Stimulated activated CD4-positive, alpha-beta T cell treated with anti-CD3 and anti-CD28 coated beads, Interleukin-15, amount 100 ng/mL, for 1 hour (primary cell): ENCODE data around the gene CHD3.
A peak's percentile ranks its signal among the peaks of the same experiment; 100 is the strongest.
"Not testable (repeated sequence)": the region's sequence is repeated elsewhere in the genome, so short reads cannot be mapped to it uniquely, and the experiment has no call there.

Experiments used
- DNase-seq, 2 donors: peaks; one replicate each; pipeline ENCODE4 v3.0.0-alpha.2; 2020; ENCODE audit warnings: low read depth in 1 of 2, low spot score in 1 of 2

Gene CHD3

DNA sequence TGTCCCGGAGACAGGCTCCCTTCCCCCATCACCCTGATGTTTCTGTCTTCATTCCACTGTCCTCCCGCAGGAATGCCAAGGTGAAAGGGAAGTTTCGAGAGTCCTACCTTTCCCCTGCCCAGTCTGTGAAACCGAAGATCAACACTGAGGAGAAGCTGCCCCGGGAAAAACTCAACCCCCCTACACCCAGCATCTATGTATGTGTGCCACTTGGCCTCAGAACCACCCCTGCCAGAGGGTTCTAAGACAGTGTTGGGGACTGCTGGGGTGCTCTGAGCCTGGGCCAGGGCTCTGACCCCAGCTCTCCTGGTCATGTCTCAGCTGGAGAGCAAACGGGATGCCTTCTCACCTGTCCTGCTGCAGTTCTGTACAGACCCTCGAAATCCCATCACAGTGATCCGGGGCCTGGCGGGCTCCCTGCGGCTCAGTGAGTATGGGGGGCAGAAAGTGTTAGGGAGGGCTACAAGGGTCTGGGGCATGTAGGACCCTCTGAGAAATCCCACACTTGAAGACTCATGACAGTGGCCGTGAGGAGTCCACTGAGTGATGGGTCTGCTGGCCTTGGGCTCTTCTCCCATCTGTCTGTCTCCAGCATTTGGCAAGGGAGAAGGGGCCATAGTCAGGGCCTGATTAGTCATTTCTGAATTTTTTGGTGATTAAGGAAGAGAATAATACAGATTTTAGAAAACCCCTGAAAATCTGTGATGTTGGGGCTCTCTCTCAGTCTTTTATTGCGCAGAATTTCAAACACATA is 38.7 kb upstream of the CHD3 start:
- DNase-seq: no peak

DNA sequence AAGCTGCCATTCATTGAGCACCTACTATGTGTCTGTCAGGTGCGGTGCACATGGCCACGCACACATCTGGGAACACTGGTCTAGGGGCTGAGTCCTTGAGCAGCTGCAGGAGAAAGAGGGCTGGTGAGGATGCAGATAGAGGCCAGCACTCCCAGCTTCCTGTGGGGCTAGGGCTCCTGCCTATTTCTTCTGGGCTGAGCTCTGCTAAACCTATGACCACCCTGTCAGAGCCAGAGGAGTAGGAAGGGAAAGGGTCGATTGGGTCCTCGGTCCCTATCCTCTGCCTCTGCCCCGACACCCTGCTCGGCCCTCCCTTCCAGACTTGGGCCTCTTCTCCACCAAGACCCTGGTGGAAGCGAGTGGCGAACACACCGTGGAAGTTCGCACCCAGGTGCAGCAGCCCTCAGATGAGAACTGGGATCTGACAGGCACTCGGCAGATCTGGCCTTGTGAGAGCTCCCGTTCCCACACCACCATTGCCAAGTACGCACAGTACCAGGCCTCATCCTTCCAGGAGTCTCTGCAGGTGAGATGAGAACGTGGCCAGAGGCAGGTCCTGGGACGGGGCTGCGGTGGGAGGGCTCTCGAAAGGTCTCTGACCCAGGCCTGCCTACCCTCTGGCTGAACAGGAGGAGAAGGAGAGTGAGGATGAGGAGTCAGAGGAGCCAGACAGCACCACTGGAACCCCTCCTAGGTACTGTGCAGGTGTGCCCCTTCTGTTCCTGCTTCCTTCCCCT is 37.7 kb upstream of the CHD3 start:
- no peak for DNase-seq

DNA sequence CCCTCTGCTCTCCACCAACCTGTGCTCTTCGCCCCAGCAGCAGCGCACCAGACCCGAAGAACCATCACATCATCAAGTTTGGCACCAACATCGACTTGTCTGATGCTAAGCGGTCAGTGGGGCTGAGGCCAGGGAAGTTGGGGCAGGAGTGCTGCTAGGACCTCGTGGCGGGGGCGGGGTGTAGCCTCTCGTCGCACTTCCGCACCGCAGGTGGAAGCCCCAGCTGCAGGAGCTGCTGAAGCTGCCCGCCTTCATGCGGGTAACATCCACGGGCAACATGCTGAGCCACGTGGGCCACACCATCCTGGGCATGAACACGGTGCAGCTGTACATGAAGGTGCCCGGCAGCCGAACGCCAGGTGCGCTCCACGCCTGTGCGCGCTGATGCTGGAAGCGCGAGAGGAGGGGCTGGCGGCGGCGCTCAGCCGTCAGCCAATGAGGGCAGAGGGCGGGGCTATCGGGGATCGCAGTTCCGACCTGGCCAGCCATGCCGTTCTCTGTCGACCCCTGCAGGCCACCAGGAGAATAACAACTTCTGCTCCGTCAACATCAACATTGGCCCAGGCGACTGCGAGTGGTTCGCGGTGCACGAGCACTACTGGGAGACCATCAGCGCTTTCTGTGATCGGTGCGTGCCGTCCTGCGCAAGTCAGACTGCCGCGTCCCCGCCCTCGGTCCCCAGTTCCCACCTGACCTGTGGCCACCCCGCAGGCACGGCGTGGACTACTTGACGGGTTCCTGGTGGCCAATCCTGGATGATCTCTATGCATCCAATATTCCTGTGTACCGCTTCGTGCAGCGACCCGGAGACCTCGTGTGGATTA is 36.9 kb upstream of the CHD3 start:
- DNase-seq: peak; percentile 88 to 90

DNA sequence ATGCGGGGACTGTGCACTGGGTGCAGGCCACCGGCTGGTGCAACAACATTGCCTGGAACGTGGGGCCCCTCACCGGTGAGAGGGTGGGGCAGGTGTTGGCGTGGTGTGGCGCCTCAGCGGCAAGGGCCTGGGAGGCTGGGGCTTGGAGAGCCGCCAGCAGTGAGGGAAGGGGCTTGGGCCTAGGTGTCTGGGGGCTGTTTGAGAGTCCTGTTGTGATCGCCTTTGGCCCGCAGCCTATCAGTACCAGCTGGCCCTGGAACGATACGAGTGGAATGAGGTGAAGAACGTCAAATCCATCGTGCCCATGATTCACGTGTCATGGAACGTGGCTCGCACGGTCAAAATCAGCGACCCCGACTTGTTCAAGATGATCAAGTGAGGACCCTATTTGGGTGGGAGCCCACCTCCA is 36.3 kb upstream of the CHD3 start:
- DNase-seq: no peak

DNA sequence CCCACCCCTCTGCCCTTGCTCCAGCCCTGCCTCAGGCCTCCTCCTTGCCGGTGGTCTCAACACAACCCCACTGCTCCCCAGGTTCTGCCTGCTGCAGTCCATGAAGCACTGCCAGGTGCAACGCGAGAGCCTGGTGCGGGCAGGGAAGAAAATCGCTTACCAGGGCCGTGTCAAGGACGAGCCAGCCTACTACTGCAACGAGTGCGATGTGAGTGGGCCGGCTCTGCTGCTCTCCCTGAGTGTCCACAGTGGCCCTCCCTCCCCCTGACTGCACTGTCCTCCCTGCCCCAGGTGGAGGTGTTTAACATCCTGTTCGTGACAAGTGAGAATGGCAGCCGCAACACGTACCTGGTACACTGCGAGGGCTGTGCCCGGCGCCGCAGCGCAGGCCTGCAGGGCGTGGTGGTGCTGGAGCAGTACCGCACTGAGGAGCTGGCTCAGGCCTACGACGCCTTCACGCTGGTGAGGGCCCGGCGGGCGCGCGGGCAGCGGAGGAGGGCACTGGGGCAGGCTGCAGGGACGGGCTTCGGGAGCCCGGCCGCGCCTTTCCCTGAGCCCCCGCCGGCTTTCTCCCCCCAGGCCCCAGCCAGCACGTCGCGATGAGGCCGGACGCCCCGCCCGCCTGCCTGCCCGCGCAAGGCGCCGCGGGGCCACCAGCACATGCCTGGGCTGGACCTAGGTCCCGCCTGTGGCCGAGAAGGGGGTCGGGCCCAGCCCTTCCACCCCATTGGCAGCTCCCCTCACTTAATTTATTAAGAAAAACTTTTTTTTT is 35.5 kb upstream of the CHD3 start:
- DNase-seq: no peak

DNA sequence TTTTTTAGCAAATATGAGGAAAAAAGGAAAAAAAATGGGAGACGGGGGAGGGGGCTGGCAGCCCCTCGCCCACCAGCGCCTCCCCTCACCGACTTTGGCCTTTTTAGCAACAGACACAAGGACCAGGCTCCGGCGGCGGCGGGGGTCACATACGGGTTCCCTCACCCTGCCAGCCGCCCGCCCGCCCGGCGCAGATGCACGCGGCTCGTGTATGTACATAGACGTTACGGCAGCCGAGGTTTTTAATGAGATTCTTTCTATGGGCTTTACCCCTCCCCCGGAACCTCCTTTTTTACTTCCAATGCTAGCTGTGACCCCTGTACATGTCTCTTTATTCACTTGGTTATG is 34.9 kb upstream of the CHD3 start:
- DNase-seq: no peak

DNA sequence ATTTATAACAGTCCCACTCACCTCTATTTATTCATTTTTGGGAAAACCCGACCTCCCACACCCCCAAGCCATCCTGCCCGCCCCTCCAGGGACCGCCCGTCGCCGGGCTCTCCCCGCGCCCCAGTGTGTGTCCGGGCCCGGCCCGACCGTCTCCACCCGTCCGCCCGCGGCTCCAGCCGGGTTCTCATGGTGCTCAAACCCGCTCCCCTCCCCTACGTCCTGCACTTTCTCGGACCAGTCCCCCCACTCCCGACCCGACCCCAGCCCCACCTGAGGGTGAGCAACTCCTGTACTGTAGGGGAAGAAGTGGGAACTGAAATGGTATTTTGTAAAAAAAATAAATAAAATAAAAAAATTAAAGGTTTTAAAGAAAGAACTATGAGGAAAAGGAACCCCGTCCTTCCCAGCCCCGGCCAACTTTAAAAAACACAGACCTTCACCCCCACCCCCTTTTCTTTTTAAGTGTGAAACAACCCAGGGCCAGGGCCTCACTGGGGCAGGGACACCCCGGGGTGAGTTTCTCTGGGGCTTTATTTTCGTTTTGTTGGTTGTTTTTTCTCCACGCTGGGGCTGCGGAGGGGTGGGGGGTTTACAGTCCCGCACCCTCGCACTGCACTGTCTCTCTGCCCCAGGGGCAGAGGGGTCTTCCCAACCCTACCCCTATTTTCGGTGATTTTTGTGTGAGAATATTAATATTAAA is 34.4 kb upstream of the CHD3 start:
- DNase-seq: no peak

DNA sequence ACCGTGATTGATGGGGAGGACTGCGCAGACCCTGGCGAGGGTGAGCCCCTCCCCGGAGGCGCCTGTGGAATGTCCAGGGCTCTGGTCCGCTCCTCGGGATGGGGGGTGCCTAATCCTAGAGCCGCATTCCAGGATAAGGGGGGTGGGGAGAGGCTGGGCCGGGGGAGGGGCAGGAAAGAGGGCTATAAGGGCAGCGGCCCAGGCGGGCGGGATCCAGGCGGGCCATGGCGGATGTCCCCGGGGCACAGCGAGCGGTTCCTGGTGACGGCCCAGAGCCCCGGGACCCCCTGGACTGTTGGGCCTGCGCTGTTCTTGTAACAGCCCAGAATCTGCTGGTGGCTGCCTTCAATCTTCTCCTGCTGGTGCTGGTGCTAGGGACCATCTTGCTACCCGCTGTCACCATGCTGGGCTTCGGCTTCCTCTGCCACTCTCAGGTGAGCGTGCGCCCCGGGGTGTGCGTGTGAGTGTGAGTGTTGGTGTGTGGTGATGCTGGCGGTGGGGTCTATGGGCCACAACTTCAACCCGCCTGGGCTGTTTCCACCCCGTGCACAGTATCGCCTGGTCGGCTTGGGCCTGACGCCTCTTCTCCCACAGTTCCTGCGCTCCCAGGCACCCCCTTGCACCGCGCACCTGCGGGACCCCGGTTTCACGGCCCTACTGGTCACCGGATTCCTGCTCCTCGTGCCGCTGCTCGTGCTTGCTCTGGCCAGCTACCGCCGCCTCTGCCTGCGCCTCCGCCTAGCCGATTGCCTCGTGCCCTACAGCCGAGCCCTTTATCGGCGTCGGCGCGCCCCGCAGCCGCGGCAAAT is 33.5 kb upstream of the CHD3 start, which contains the start of gene TMEM88:
Gene TMEM88 (plus strand): TSS at position 216 of the 809 bp plus-strand sequence. CDS start 9 bp downstream, at position 225.
- DNase-seq: no peak

DNA sequence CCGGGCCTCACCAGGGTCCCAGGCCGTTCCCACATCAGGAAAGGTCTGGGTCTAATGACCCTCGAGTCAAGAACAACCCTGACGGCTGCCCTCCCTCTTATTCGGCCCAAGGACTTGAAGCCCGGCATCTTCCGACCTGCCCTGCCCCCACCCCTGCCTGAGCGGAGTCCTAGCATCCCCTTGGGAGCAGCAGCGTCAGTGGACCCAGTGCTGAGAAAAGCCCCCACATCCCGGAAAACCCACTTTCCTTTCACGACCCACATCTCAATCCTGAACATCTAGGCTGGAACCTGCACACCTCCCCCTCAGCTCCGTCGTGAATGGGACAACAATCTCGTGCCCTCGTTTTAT is 33.0 kb upstream of the CHD3 start:
- DNase-seq: no peak

DNA sequence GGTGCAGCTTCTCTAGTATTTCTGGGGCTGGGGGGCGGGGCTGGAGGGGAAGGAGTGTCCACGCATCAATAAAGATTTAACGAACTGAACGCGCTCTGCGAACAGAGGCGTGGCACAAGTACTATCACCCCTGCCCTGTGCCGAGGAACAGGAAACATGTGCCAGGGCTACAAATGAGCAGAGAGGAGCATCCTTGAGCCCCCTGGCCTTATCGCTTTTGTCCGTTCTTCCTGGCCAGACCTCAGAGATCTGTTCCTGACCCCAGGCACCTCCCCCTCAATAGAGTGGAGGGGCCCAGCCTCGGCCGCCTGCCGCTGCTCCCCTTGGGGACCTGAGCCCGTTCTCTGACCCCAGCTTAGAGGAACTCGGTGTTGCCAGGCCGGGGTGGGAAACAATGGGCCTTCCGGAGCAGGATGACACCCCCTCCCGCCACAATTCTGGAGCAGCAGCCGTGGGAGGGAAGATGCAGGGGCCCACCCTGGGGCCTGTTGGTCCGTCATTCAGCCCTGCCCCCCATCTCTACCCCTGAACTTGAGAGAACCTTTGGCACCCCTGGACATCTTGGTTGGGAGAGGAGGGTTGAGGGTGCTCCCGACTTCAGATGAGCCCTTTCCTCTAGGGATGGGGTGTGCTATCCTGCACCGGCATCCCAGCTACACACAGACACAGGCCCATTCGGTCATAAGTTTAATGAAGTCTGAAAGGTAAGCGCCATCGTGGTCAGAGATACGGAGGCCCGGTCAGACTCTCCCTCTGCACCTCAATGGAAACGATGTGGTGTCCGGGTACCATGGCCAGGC is 32.4 kb upstream of the CHD3 start:
- no peak for DNase-seq

DNA sequence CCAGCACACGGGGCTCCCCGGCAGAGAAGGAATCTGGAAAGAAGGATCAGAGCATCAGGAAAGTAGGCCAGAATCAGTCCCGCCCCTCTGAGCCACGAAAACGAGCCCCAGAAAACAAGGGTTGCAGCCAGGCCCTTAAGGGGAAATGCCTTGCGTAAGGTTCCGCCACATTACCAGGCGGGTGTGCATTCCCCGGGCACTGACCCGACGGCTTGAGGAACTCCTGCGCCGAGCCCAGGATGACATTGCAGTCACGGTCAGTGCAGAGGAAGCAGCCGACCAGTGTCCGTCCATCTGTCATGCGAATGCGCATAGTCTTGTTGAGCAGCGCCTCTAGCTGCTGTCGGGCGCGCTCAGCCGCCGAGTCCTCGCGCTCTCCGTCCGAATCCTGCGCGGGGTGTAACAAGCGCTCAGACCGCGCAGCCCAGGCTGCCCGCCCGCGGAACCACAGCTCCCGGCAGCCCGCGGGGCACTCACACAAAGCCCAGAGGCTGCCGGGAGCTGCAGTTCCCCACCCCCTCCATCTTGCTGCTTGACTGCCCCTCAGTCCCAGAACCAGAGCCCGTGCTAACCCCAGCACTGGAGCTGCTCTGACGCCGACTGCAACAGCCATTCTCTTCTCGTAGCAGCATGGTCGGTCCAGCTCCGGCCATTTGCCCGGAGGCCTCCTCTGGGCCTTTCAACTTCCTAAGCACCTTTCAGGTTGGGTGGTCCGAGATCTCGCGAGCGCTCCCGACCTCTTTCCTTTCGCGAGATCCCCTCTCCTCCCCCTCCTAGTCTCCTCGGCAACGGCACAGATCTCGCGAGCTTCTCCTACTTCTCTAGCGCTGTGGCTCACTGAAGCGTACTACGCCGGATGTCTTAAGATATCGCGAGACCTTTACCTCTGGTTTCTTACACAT is 31.5 kb upstream of the CHD3 start, which contains the start of gene NAA38:
Gene NAA38 (minus strand): TSS at position 749 of the 902 bp plus-strand sequence. CDS start 96 bp downstream, at position 653.
- peak; percentile 81 to 87 for DNase-seq

DNA sequence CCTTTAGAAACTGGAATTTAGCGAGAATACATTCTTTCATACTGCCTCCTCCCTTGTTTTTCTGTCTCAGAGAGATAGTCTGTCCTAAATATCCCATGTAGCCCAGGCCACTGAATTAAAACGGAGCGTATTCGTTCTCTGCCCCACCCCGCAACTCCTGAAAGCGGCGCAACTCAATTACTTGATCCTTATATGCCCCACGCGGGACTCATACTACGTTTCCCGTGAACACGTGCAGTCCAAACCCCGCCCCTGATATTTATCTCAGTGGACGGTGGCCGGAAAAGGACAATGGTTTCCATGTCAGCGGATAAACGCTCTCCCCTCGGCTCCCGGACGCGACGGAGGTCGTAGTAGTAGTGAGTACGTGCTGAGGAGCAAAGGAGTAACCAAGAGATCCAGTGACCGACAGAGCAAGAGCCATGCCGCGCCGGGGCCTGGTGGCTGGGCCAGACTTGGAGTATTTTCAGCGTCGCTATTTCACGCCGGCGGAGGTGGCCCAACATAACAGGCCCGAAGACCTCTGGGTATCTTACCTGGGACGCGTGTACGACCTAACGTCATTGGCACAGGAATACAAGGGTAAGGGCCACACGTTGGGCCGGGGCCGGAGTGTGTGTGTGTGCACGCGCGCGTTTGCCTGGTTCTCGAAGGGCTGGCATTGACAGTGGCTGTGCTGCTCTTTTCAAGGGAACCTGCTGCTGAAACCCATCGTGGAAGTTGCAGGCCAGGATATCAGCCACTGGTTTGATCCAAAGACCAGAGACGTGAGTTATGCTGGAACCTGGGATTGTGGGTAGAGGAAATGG is 30.7 kb upstream of the CHD3 start, which contains the start of gene CYB5D1:
Gene CYB5D1 (plus strand): TSS at position 291 of the 809 bp plus-strand sequence. CDS start 132 bp downstream, at position 423.
- DNase-seq: peak; percentile 71 to 80

DNA sequence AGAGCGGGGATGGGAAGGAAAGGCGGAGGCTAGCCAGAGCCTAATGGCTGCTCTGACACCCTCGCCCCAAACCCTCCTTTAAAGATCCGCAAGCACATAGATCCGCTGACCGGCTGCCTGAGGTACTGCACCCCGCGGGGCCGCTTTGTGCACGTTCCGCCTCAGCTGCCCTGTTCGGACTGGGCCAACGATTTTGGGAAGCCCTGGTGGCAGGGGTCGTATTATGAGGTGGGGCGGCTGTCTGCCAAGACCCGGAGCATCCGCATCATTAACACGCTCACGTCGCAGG is 30.1 kb upstream of the CHD3 start:
- peak in 1 of 2 donors; percentile 22 for DNase-seq

DNA sequence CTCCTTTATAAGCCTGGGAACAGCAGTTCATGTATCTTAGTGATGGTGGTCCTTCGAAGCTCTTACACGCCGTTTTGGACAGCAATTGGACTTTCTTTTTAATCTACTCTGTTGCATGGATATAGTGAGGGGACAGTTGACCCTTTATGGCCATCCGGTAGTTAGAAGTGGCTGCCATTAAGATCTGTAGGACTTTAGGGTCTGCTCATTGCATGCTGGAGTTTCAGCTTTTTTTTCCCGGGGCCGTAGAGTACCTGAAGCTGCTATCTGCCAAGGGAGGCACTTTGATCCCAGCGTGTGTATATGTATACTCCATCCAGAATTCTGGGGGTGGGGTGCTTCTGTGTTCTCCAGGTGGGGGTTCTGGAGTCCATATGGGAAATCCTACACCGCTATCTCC is 29.6 kb upstream of the CHD3 start:
- DNase-seq: no peak

DNA sequence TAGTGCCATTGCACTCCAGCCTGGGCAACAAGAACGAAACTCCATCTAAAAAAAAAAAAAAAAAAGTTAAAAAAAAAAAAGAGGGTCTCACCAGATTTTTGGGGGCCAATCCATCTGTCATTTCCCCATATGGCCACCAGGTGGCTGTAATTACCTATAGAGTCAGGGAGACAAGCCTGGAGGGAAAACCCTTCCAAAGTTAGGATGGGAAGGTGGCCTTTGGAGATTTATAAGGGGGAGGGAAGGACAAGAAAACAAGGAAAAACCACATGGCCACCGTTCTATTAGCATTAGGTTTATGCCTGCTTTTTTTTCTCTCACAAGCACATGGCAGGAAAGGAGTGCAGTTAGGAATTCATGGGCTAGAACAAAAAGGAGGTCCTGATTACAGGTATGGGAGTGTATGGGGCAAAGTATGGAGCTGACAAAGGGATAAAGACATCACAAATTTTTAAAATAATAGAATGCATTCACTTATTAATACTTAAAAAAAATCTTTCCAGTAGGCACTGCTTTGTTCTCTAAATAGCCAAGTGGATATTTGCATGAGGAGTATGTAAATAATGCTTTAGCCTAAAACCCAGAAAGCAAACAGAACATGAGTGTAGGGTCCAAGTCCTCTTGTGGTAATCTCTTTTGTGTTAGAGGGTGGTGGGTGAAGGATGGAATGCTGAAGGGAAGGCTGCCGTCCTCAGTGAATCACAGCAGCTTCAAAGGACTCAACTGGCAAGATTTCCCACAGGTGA is 25.7 kb upstream of the CHD3 start:
- DNase-seq: peak in 1 of 2 donors; percentile 3

DNA sequence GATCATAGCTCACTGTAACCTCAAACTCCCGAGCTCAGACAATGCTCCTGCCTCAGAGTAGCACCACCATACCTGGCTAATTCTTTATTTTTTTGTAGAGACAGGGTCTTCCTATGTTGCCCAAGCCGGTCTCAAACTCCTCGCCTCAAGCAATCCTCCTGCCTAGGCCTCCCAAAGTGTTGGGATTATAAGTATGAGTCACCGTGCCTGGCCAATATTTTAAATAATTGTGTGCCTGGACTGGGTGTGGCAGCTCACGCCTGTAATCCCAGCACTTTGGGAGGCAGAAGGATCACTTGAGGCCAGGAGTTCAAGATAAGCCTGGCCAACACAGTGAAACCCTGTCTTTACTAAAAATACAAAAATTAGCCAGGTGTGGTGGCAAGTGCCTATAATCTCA is 24.2 kb upstream of the CHD3 start:
- not testable (repeated sequence) for DNase-seq
